Stomach (tissue), 9 donors: ENCODE measurements around the gene AKAP9. TPM values are rescaled to one million over a fixed set of nuclear protein-coding genes. Genes with fewer than 3 reads are reported as not detected.
"Not testable (repeated sequence)": the region's sequence is repeated elsewhere in the genome, so short reads cannot be mapped to it uniquely, and the experiment has no call there.

ENCODE experiments used
- DNase-seq, 2 donors: peaks; one replicate each; pipeline versions ENCODE4 v3.0.0 to v3.0.0-alpha.2; 2013 to 2019
- H3K27ac ChIP-seq, 5 donors: fragments of 200-600 bp in 4 of 5; sonication (generic) in 4 of 5; one replicate each; pipeline ENCODE4 v1.5.1; 2013 to 2019; ENCODE audit warnings: mild to moderate bottlenecking in 1 of 5, moderate library complexity in 1 of 5
- H3K27me3 ChIP-seq, 3 donors: fragments of 200-600 bp; sonication (generic); one replicate each; pipeline ENCODE4 v1.5.1; 2017 to 2019; ENCODE audit warnings: mixed run types in 1 of 3
- H3K36me3 ChIP-seq, 4 donors: fragments of 200-600 bp; sonication (generic); 1 replicate in 3 of 4; 2 replicates in 1 of 4; pipeline ENCODE4 v1.5.1; 2016 to 2019
- H3K4me1 ChIP-seq, 4 donors: fragments of 200-600 bp; sonication (generic); one replicate each; pipeline ENCODE4 v1.5.1; 2016 to 2019
- H3K4me3 ChIP-seq, 4 donors: fragments of 200-600 bp; sonication (generic) in 3 of 4; one replicate each; pipeline ENCODE4 v1.5.1; 2016 to 2019; ENCODE audit warnings: mild to moderate bottlenecking in 1 of 4
- H3K9me3 ChIP-seq, 4 donors: fragments of 200-600 bp; sonication (generic); one replicate each; pipeline ENCODE4 v1.5.1; 2016 to 2019
- EP300 ChIP-seq: sonication (generic); formaldehyde crosslinking; IDR thresholded peaks from one replicate; pipeline ENCODE4 v1.6.1; 2017; ENCODE audit warnings: antibody characterized with exemption
- POLR2A ChIP-seq, 4 donors: fragments of 450-650 bp; IDR thresholded peaks; one replicate each; pipeline ENCODE4 v1.6.1; 2016; ENCODE audit warnings: antibody characterized with exemption in 4 of 4, control low read depth in 2 of 4, mild to moderate bottlenecking in 1 of 4, moderate library complexity in 1 of 4
- POLR2AphosphoS5 ChIP-seq, 3 donors: sonication (generic); formaldehyde crosslinking; IDR thresholded peaks; one replicate each; pipeline ENCODE4 v1.6.1; 2016; ENCODE audit warnings: antibody characterized with exemption in 3 of 3
- WGBS, 5 donors: extraction: QIAGEN DNeasy Blood & Tissue Kit in 3 of 5; methylation state at CpG; one replicate each; pipeline versions ENCODE4 v1.1.5 to v1.1.7; 2013 to 2018; 5-methylcytosine and 5-hydroxymethylcytosine counted together
- intact Hi-C: fragments of 100-400 bp; cut with DNase I; formaldehyde crosslinking; loops from one replicate; pipeline ENCODE4 v1.15.1; 2023; ENCODE audit warnings: low total_unique reads
- polyA plus RNA-seq, 3 donors: library from polyadenylated mRNA; stranded (reverse); fragments of 200-250 nt; gene quantifications; one replicate each; pipeline ENCODE4 v1.2.3, GENCODE V29; 2013
- total RNA-seq, 5 donors: library from RNA; depleted of rRNA; stranded (reverse); fragments of >200 nt; gene quantifications; one replicate each; pipeline versions ENCODE4 v1.1.0 to v1.2.3, GENCODE V29; 2014 to 2016
- TF ChIP-seq, protein P1 (sequence below), 7 experiments: fragments of 450-650 bp in 4 of 7; fragments of 200-600 bp in 3 of 7; sonication (generic) in 3 of 7; IDR thresholded peaks; one replicate each; pipeline ENCODE4 v1.5.1; 2016 to 2019; ENCODE audit warnings: antibody characterized with exemption in 7 of 7, control low read depth in 2 of 7, mild to moderate bottlenecking in 1 of 7
- donor health status: healthy with polysubstance abuse.
- donor health status: Bipolar disorder and iron deficiency.
- donor health status: healthy.

The AKAP9 gene
- total and polyA plus RNA-seq, 8 donors, result 5.7 to 149 (median 113) TPM

DNA sequence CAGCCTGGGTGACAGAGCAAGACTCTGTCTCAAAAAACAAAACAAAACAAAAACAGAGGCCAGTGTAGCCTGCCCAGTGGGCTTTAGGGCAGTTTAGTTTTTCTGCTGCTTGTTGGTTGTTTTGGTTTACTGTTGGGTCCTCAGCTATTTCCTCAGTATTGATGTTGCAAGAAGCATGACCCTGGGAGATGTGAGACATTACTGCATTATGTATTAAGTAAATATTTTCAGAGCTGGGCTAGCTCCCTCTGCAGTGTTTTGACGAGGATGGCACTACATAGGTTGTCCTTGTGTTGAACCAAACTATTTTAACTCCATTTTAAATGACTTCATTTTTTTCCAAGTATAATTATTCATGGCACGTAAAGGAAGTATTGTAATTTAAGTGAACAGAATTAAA, 4.8 kb downstream of the AKAP9 start:
- no peaks in the 10 kb centered on the region for H3K27me3 ChIP-seq
- H3K9me3 ChIP-seq, result no peaks in the 10 kb centered on the region
- WGBS, 5 donors, result 33 to 43% (median 40%) methylated on average over 2 of the region's 2 CpGs
- TF ChIP-seq EP300 (no peak), POLR2AphosphoS5 (IDR thresholded peaks at IDR 0.05) (peak in 1 of 3 donors; percentile 15)
- intact Hi-C loops, result no loop called here
- H3K27ac ChIP-seq, result peak overlapping the region in 3 of 5 donors; percentile 45 to 58 (median 52)
- H3K4me1 ChIP-seq, result peaks cover 16 to 68% (median 48%) of the 10 kb centered on the region in 4 donors
- peak in 1 of 2 donors; percentile 32 for DNase-seq
- H3K4me3 ChIP-seq, result no peak overlapping the region
- H3K36me3 ChIP-seq, result peaks cover 0 to 3% (median 0%) of the 10 kb centered on the region in 4 donors

DNA sequence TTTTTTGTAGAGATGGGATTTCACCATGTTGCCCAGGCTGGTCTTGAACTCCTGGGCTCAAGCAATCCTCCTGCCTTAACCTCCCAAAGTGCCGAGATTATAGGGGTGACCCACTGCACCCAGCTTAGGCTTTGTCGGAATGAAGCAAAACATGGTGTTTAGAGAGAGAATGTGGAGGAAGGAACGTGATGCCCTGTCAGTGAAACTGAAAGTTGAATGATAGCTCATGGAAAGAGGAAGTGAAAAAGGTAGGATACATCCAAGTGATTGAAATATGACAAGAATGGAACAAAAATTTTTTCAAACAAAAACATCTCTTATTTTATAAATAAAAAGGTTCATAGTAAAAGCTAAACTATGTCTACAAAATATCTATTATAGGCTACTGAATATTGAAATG, 5.9 kb downstream of the AKAP9 start:
- Histone ChIP-seq H3K4me3 (no peak overlapping the region), H3K27ac (peak overlapping the region in 2 of 5 donors; percentile 36 to 45), H3K9me3 (no peaks in the 10 kb centered on the region), H3K27me3 (no peaks in the 10 kb centered on the region), H3K4me1 (peaks cover 16 to 68% (median 45%) of the 10 kb centered on the region in 4 donors), H3K36me3 (peaks cover 0 to 3% (median 0%) of the 10 kb centered on the region in 4 donors)
- DNase-seq, result peak in 1 of 2 donors; percentile 26
- TF ChIP-seq POLR2A (IDR thresholded peaks at IDR 0.05) (no peak), EP300 (no peak), POLR2AphosphoS5 (IDR thresholded peaks at IDR 0.05) (no peak)
- TF ChIP-seq, protein P1, sequence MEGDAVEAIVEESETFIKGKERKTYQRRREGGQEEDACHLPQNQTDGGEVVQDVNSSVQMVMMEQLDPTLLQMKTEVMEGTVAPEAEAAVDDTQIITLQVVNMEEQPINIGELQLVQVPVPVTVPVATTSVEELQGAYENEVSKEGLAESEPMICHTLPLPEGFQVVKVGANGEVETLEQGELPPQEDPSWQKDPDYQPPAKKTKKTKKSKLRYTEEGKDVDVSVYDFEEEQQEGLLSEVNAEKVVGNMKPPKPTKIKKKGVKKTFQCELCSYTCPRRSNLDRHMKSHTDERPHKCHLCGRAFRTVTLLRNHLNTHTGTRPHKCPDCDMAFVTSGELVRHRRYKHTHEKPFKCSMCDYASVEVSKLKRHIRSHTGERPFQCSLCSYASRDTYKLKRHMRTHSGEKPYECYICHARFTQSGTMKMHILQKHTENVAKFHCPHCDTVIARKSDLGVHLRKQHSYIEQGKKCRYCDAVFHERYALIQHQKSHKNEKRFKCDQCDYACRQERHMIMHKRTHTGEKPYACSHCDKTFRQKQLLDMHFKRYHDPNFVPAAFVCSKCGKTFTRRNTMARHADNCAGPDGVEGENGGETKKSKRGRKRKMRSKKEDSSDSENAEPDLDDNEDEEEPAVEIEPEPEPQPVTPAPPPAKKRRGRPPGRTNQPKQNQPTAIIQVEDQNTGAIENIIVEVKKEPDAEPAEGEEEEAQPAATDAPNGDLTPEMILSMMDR (IDR thresholded peaks at IDR 0.05), result no peak
- intact Hi-C loops, result no loop called here
- WGBS, 5 donors, result 53 to 65% (median 63%) methylated on average over 3 of the region's 3 CpGs

DNA sequence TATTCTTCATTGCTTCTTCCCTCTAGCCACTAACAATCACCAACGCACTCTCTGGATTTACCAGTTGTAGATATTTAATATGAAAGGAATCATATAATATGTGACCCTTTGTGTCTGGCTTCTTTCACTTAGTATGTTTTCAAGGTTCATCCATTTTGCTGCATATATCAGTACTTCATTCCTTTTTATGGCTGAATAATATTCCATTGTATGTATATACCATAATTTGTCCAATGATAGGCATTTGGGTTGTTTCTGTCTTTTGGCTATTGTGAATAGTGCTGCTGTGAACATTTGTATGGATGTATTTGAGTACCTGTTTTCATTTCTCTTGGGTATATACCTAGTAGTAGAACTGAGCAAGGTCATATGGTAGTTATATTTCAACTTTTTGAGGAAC, 7.3 kb downstream of the AKAP9 start:
- intact Hi-C loops, result no loop called here
- peaks cover 11 to 68% (median 37%) of the 10 kb centered on the region in 4 donors for H3K4me1 ChIP-seq
- TF ChIP-seq POLR2AphosphoS5 (IDR thresholded peaks at IDR 0.05), result no peak
- no peak for TF ChIP-seq POLR2A (IDR thresholded peaks at IDR 0.05)
- TF ChIP-seq, protein P1 (IDR thresholded peaks at IDR 0.05), result no peak
- no peak for TF ChIP-seq EP300
- no peak overlapping the region for H3K4me3 ChIP-seq
- no peaks in the 10 kb centered on the region for H3K9me3 ChIP-seq
- no peak for DNase-seq
- H3K27ac ChIP-seq, result no peak overlapping the region
- H3K27me3 ChIP-seq, result no peaks in the 10 kb centered on the region
- H3K36me3 ChIP-seq, result peaks cover 0 to 3% (median 0%) of the 10 kb centered on the region in 4 donors
- 95 to 100% (median 100%) methylated on average over 1 of the region's 1 CpG for WGBS, 5 donors

DNA sequence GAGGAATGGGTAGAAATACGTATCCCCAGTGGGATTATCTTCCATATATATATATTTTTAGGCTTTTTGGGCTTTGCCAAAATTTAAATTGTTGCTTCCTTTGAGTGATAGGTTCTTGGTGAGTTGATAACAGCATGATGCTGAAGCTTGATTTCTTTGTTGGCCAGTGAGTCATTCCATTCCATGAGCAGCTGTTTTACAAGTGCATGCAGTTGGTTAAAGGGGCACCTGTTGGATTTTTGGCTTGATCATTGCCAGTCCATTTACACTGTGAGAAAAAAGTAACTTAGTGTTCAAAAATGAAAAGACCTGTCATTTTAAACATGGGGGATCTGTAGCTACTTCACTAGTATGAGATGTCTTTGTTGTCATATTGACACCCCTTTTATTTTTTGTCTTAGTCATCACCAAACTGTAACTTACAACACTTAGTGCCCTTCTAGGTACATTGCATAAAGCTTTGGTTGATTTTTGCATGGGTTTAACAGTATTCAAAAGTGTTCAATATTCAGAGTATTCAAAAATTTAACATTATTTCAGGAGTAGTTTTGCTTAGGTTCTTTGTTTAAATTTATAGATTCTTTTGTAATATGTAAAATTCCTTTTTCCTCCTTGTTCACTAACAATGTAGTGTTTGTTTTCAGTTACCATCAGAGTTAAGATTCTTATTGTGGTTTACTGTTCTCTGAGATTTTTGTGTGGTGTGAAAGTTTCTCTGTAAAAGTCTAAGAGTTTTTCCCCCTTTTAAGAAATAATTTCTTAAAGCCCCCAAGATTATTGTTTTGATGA, 8.8 kb downstream of the AKAP9 start:
- no peak for TF ChIP-seq POLR2AphosphoS5 (IDR thresholded peaks at IDR 0.05)
- TF ChIP-seq, protein P1 (IDR thresholded peaks at IDR 0.05), result no peak
- TF ChIP-seq EP300, result no peak
- TF ChIP-seq POLR2A (IDR thresholded peaks at IDR 0.05), result no peak
- DNase-seq, result no peak
- Histone ChIP-seq H3K4me3 (no peak overlapping the region), H3K27ac (no peak overlapping the region), H3K9me3 (no peaks in the 10 kb centered on the region), H3K27me3 (no peaks in the 10 kb centered on the region), H3K4me1 (peaks cover 10 to 63% (median 31%) of the 10 kb centered on the region in 4 donors), H3K36me3 (peaks cover 0 to 3% (median 0%) of the 10 kb centered on the region in 4 donors)
- intact Hi-C loops, result no loop called here
- 89 to 97% (median 94%) methylated on average over 1 of the region's 1 CpG for WGBS, 5 donors

DNA sequence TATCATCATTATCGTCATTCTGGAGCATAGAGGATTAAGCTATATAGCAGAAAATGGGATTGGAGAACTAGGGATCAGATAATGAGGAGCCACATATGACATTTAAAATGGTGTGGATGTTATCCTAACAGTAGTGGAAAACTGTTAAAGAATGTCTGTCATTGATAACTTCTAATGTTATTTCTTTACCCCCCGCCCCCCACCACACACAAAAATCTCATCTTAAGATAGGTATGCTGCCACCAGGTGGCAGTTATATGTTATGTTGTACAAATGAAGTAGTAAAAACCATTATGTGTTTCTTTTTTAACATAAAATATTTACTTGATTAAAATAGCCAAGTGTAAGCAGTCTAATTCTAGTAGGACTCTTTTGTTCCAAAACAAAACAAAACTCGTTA, 13.0 kb downstream of the AKAP9 start:
- H3K4me3 ChIP-seq, result no peak overlapping the region
- H3K4me1 ChIP-seq, result peaks cover 0 to 42% (median 19%) of the 10 kb centered on the region in 4 donors
- WGBS, 5 donors, result 81 to 86% (median 83%) methylated on average over 3 of the region's 3 CpGs
- no peaks in the 10 kb centered on the region for H3K9me3 ChIP-seq
- TF ChIP-seq EP300 (no peak), POLR2A (IDR thresholded peaks at IDR 0.05) (no peak), POLR2AphosphoS5 (IDR thresholded peaks at IDR 0.05) (no peak)
- TF ChIP-seq, protein P1 (IDR thresholded peaks at IDR 0.05), result no peak
- H3K27me3 ChIP-seq, result no peaks in the 10 kb centered on the region
- no peak for DNase-seq
- intact Hi-C loops, result no loop called here
- no peaks in the 10 kb centered on the region for H3K36me3 ChIP-seq
- H3K27ac ChIP-seq, result no peak overlapping the region

DNA sequence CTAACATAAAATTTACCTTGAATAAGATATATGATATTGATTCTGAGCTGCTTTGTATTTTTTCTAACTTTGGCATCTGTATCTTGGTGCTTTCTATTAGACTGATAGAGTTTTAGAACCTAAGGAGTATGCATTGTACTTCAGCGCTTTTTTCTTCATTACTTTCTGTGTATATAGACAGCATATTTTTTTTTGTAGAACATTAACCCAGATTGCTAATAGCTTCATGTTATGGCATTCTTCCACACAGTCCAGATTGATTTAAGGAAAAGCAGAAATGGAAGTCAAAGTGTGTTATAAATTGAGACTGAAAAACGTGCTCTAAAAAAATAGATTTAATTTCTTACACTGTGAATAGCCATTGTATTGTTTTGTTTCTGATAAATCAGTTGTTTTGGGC, 15.8 kb downstream of the AKAP9 start:
- H3K4me3 ChIP-seq, intact Hi-C loops, H3K36me3 ChIP-seq, H3K9me3 ChIP-seq, H3K27me3 ChIP-seq, DNase-seq, H3K27ac ChIP-seq: not testable (repeated sequence)
- H3K4me1 ChIP-seq, result peaks cover 0 to 37% (median 17%) of the 10 kb centered on the region in 4 donors
- WGBS, 5 donors, result 66 to 79% (median 77%) methylated on average over 2 of the region's 2 CpGs
